ENCODE data around the gene MBD3L2B. TPM values are rescaled to one million over a fixed set of nuclear protein-coding genes. Genes with fewer than 3 reads are reported as not detected.

The MBD3L2B gene
- total and polyA plus RNA-seq, 2 donors (not counting 3 experiments of a cell fraction or from before 2014, with no cell fraction given) = not detected

DNA sequence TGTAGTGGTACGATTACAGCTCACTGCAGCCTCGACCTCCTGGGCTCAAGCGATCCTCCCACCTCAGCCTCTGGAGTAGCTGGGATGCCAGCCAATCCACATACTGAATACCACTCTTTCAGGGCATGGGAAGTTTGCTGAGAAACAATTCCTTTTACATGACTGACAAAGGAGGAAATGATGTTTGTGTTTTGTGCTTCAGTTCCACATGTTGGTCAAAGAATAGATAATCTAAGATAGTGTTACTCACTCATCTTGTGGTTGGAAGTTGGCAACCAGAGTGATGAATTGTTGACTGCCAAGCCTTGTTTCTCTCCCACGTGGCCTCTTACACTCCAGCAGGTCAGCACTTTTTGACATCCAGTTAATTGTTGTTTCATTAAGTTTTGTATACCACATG, 7.6 kb downstream of the MBD3L2B start:
- intact Hi-C loops (cut with micrococcal nuclease) = no loop called here
- Histone ChIP-seq H3K36me3 (ENCODE audit: control insufficient read depth in 2 of 2, extremely low read depth in 1 of 2, insufficient read depth in 2 of 2, low read length in 2 of 2) (no peaks in the 10 kb centered on the region), H3K4me3 (replicated peaks in 1 of 3; ENCODE audit: insufficient read depth in 1 of 3, low read depth in 1 of 3, low read length in 3 of 3) (no peak overlapping the region), H2AFZ (ENCODE audit: low read depth, low read length) (no peak overlapping the region), H4K20me1 (replicated peaks; ENCODE audit: control insufficient read depth, extremely low read depth, insufficient read depth, low read length) (no peaks in the 10 kb centered on the region), H3K4me2 (ENCODE audit: insufficient read depth, low read length) (no peak overlapping the region), H3K4me1 (ENCODE audit: control insufficient read depth, extremely low read depth, insufficient read depth, low read length) (no peaks in the 10 kb centered on the region), H3K79me2 (ENCODE audit: control insufficient read depth, insufficient read depth, low read length) (no peaks in the 10 kb centered on the region), H3K9me3 (replicated peaks; ENCODE audit: control insufficient read depth, insufficient read depth, low read length) (no peaks in the 10 kb centered on the region), H3K9me1 (replicated peaks; ENCODE audit: control insufficient read depth, extremely low read depth, insufficient read depth, low read length) (no peaks in the 10 kb centered on the region), H3K9ac (replicated peaks; ENCODE audit: extremely low read depth, insufficient read depth, low read length) (no peak overlapping the region), H3K27me3 (ENCODE audit: control insufficient read depth in 2 of 2, insufficient read depth in 2 of 2, low read length in 2 of 2) (no peaks in the 10 kb centered on the region), H3K27ac (ENCODE audit: insufficient read depth, low read depth, low read length) (no peak overlapping the region)
- no peak for FAIRE-seq
- dilution Hi-C loops (cut with MboI; ENCODE audit: extremely low pct_ligation_motif_present, low sequenced_read_pairs) = no loop called here
- ChIA-PET POLR2A (no interaction called here), CTCF (no interaction called here)
- DNase-seq (ENCODE audit: low read depth, low spot score) = no peak
- BruUV-seq (replicated peaks) = no TSS peak
- TF ChIP-seq, protein P1, sequence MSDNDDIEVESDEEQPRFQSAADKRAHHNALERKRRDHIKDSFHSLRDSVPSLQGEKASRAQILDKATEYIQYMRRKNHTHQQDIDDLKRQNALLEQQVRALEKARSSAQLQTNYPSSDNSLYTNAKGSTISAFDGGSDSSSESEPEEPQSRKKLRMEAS (IDR thresholded peaks at IDR 0.05; ENCODE audit: insufficient read depth, insufficient read length) = no peak
- no peak for TF ChIP-seq POLR2AphosphoS5 (IDR thresholded peaks at IDR 0.05; ENCODE audit: insufficient read depth, low read depth, low read length)
- no peak for TF ChIP-seq JUN (IDR thresholded peaks at IDR 0.05; ENCODE audit: borderline replicate concordance, insufficient read depth, insufficient read length, low read depth)
- TF ChIP-seq GATA2 (IDR thresholded peaks at IDR 0.05; ENCODE audit: insufficient read depth, insufficient read length, low read depth, low read length) = no peak
- no peak for TF ChIP-seq POLR2A (IDR thresholded peaks at IDR 0.05; ENCODE audit: low read depth, low read length)
- TF ChIP-seq FOS (IDR thresholded peaks at IDR 0.05; ENCODE audit: borderline replicate concordance, insufficient read depth, low read length) = no peak
- TF ChIP-seq EZH2 (IDR thresholded peaks at IDR 0.05; ENCODE audit: borderline replicate concordance, low read depth, low read length, severe bottlenecking) = no peak
- TF ChIP-seq, protein P2, sequence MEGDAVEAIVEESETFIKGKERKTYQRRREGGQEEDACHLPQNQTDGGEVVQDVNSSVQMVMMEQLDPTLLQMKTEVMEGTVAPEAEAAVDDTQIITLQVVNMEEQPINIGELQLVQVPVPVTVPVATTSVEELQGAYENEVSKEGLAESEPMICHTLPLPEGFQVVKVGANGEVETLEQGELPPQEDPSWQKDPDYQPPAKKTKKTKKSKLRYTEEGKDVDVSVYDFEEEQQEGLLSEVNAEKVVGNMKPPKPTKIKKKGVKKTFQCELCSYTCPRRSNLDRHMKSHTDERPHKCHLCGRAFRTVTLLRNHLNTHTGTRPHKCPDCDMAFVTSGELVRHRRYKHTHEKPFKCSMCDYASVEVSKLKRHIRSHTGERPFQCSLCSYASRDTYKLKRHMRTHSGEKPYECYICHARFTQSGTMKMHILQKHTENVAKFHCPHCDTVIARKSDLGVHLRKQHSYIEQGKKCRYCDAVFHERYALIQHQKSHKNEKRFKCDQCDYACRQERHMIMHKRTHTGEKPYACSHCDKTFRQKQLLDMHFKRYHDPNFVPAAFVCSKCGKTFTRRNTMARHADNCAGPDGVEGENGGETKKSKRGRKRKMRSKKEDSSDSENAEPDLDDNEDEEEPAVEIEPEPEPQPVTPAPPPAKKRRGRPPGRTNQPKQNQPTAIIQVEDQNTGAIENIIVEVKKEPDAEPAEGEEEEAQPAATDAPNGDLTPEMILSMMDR (IDR thresholded peaks at IDR 0.05; ENCODE audit: extremely low read depth in 1 of 2, insufficient read depth in 1 of 2, low read depth in 1 of 2, low read length in 2 of 2) = no peak
- no peak for TF ChIP-seq MYC (IDR thresholded peaks at IDR 0.05; ENCODE audit: low read depth, low read length)
